ENCODE measurements around the gene MAMSTR. TPM values are rescaled to one million over a fixed set of nuclear protein-coding genes. Genes with fewer than 3 reads are reported as not detected.
"Not testable (repeated sequence)": the region's sequence is repeated elsewhere in the genome, so short reads cannot be mapped to it uniquely, and the experiment has no call there.

The MAMSTR gene
- total RNA-seq, 1 donor from 2014 or later: 0.32 TPM

- Histone ChIP-seq H3K9me3 (no peaks in the 10 kb centered on the region), H3K36me3 (no peaks in the 10 kb centered on the region), H3K4me1 (no peaks in the 10 kb centered on the region), H3K4me3 (no peak overlapping the region), H3K27me3 (no peaks in the 10 kb centered on the region), H3K27ac (no peak overlapping the region)
- no peak for TF ChIP-seq CTCF (IDR thresholded peaks at IDR 0.05)
- intact Hi-C loops (cut with DNase I): no loop called here
- no peak for DNase-seq (ENCODE audit: low spot score in 2 of 2)
These were observed 31.7 kb downstream of the MAMSTR start for GRCh38 chr19:48687776-48688175.

- H3K4me3 ChIP-seq; intact Hi-C loops (cut with DNase I); H3K9me3 ChIP-seq; DNase-seq (ENCODE audit: low spot score in 2 of 2); H3K36me3 ChIP-seq; H3K27me3 ChIP-seq; H3K4me1 ChIP-seq; H3K27ac ChIP-seq: not testable (repeated sequence)
These were observed 32.9 kb downstream of the MAMSTR start for GRCh38 chr19:48686637-48687036.

DNA sequence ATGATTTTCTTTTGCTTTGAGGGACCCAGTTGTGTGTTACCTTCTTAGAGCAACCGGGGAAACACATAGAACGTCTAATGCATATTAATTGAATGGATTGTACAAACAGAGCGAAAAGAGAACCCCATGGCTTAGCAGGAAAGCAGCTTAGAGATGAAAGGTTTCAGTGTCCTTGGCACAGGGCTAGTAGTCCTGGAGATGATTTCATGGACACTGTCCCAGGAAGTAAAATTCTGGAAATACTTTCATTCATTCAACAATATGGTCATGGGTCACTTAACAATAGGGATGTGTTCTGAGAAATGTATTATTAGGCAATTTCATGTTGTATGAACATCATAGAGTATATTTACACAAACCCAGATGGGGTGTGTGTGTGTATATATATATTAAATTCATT is 33.4 kb downstream of the MAMSTR start:
- Histone ChIP-seq H3K27ac (no peak overlapping the region), H3K4me1 (no peaks in the 10 kb centered on the region), H3K36me3 (no peaks in the 10 kb centered on the region), H3K4me3 (no peak overlapping the region), H3K9me3 (no peaks in the 10 kb centered on the region), H3K27me3 (no peaks in the 10 kb centered on the region)
- no peak for DNase-seq (ENCODE audit: low spot score in 2 of 2)
- TF ChIP-seq CTCF (IDR thresholded peaks at IDR 0.05): no peak
- intact Hi-C loops (cut with DNase I): no loop called here

DNA sequence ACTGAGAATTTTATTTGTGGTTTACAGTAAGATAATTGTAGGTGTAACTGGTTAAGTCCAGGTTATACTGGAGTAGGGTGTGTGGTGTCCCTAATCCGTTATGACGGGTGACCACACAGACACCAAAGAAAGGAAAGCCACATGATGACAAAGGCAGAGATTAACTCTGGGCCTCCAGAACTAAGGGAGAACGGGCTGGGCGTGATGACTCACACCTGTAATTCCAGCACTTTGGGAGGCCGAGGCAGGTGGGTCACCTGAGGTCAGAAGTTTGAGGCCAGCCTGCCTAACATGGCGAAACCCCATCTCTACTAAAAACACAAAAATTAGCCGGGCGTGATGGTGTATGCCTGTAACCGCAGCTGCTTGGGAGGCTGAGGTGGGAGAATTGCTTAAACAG is 33.9 kb downstream of the MAMSTR start:
- H3K9me3 ChIP-seq: no peaks in the 10 kb centered on the region
- TF ChIP-seq CTCF (IDR thresholded peaks at IDR 0.05): no peak
- no peaks in the 10 kb centered on the region for H3K27me3 ChIP-seq
- DNase-seq (ENCODE audit: low spot score in 2 of 2): no peak
- no peaks in the 10 kb centered on the region for H3K4me1 ChIP-seq
- no peak overlapping the region for H3K4me3 ChIP-seq
- intact Hi-C loops (cut with DNase I): no loop called here
- H3K27ac ChIP-seq: no peak overlapping the region
- H3K36me3 ChIP-seq: no peaks in the 10 kb centered on the region

DNA sequence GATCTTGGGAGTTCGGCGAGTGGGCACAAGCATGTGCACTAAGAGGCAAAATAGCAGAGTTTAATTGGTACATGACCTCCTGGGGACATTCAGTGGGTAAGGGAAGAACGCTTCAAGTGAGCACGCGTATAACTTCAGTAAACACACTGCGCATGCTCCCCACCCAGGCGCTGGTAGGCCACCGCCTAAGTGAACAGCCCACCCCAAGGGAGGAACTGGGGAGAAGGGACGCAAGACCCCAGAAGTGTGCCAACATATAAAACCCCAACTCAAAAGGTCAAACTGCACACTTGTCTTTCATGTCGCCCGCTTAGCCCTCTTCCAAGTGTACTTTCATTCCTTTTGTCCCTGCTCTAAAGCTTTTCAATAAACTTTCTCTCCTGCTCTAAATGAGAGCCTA is 36.2 kb downstream of the MAMSTR start:
- no peak for TF ChIP-seq CTCF (IDR thresholded peaks at IDR 0.05)
- H3K27me3 ChIP-seq: no peaks in the 10 kb centered on the region
- H3K4me3 ChIP-seq: no peak overlapping the region
- H3K36me3 ChIP-seq: no peaks in the 10 kb centered on the region
- H3K9me3 ChIP-seq: no peaks in the 10 kb centered on the region
- no peak overlapping the region for H3K27ac ChIP-seq
- intact Hi-C loops (cut with DNase I): no loop called here
- no peaks in the 10 kb centered on the region for H3K4me1 ChIP-seq
- DNase-seq (ENCODE audit: low spot score in 2 of 2): no peak

DNA sequence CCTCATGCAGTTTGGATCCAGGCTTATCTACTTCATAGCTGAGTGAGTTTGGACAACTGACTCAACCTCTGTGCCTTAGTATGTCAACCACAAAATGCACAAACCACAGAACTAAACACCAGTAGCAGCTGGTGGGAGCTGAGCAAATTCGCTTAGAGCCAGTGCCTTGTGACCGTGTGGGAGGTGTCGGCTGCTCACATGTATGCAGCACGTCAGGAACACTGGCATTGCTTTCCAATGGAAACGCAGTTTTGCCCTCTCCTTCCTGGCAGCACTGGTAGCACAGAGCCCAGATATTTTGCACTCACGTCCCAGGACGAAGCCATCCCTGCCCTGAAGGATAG is 38.4 kb downstream of the MAMSTR start:
- H3K9me3 ChIP-seq: no peaks in the 10 kb centered on the region
- H3K4me1 ChIP-seq: no peaks in the 10 kb centered on the region
- H3K27ac ChIP-seq: no peak overlapping the region
- H3K27me3 ChIP-seq: no peaks in the 10 kb centered on the region
- no peak for TF ChIP-seq CTCF (IDR thresholded peaks at IDR 0.05)
- H3K4me3 ChIP-seq: no peak overlapping the region
- intact Hi-C loops (cut with DNase I): no loop called here
- DNase-seq (ENCODE audit: low spot score in 2 of 2): no peak
- no peaks in the 10 kb centered on the region for H3K36me3 ChIP-seq

All from ascending aorta (tissue), 2 donors.